Retinal pigment epithelial cell (primary cell): ENCODE data around the gene SLC9A9.

ENCODE experiments used
- DNase-seq: peaks from one replicate; pipeline ENCODE4 v3.0.0-alpha.2; 2010; ENCODE audit warnings: low read depth
- H3K4me3 ChIP-seq: 2 replicates; pipeline ENCODE4 v1.5.1; 2011; ENCODE audit warnings: mild to moderate bottlenecking, low read length, control low read depth, moderate library complexity
- CTCF ChIP-seq: conservative IDR thresholded peaks from 2 replicates; pipeline ENCODE4 v1.5.1; 2011; ENCODE audit warnings: low read depth, low read length, control low read depth, inconsistent platforms

The SLC9A9 gene

GRCh38 chr3:143235614-143236204 lies 612.6 kb downstream of the SLC9A9 start:
- TF ChIP-seq CTCF: no peak
- DNase-seq: no peak

GRCh38 chr3:143234526-143234925 lies 613.7 kb downstream of the SLC9A9 start:
- TF ChIP-seq CTCF: no peak
- H3K4me3 ChIP-seq: no peak overlapping the region
- DNase-seq: no peak

More at GRCh38 chr3:143235614-143236204, 612.6 kb downstream of the SLC9A9 start:
- no peak overlapping the region for H3K4me3 ChIP-seq

DNA sequence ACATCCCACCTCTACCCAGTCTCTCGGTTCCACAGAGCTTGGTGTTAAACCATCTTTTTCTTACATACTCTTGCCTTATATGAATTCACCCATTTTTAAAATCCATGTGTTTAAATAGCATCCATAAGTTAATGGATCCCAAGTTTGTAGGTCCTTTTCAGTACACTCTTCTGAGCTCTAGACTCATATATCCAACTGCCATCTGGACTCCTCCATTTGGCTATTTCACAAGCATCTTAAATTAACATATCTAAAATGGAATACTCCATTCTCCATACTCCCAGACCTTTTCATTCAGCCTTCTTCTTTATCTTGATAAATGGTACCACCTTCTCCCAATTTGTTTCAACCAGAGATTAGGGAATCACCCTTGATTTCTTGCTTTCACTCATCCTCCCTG lies 615.3 kb downstream of the SLC9A9 start:
- no peak for DNase-seq
- no peak for TF ChIP-seq CTCF
- no peak overlapping the region for H3K4me3 ChIP-seq

DNA sequence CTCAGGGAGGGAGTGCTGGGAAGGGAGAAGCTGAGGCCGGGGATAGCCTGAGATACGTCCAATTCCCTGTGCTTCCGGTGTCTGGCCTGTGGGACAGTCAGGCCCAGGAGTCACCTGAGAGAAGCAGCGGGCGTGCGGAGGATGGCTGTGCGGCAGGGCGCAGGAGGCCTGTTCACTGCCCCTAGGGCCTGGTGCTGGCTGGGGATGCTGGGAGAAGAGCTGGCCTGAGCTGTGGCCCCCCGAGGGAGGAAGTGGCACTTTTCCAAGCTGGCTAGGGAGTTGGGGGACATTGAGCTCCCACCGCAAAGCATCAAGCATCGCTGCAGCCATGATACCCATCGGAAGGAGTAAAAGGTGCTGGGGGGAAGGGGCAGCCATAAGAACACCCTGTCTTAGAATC lies 619.9 kb downstream of the SLC9A9 start:
- H3K4me3 ChIP-seq: no peak overlapping the region
- no peak for DNase-seq
- TF ChIP-seq CTCF: no peak

DNA sequence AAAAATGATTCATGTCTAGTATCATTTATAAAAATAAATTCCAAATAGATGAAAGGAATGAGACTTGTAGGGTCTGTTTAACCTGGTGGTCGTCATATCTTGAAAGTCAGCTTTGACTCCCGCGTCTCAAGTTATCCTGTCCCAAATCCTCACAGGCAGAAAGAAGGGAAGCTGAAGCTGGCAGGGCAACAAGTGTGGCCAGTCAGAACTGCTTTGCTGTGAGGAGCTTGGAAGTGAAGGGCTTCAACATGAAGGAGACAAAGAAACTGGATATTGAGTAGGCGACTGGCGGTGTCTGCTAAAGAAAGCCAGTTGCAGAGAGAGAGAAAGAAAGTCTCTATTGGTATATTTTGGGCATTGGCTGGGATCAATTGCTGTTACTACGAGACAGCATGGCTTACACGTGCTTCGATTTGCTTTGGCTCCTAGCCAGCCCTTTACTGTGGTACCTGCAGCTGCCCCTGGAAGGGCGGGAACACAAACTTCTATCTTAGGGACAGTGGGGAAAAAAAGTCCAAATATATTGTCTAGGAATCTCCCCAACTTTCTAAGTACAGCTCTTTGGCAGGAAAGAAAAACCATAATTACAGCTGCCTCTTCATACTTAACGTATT lies 621.5 kb downstream of the SLC9A9 start:
- DNase-seq: no peak
- H3K4me3 ChIP-seq: no peak overlapping the region
- no peak for TF ChIP-seq CTCF

- no peak for TF ChIP-seq CTCF
- DNase-seq: no peak
Observed at GRCh38 chr3:143224716-143225115, 623.6 kb downstream of the SLC9A9 start.

DNA sequence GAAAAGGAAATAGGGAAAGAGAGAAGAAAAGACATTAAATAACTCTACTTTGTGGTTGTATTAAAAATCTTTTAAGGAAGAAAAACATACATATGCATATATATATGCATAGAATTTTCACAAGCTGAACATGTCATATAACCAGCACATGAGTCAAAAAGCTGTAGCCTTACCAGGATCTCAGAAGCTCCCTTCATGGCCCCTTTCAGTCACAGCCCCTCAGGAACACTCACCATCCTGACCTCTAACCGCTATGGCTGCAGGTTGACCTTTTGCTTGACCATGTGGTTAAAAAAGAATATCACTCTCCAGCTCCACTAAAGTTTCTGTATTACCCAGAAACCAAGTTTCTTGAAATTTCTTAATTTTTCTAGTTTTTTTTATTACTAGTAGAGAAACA lies 625.3 kb downstream of the SLC9A9 start:
- H3K4me3 ChIP-seq: no peak overlapping the region
- no peak for TF ChIP-seq CTCF
- DNase-seq: no peak

More at GRCh38 chr3:143224716-143225115, 623.6 kb downstream of the SLC9A9 start:
- no peak overlapping the region for H3K4me3 ChIP-seq
